HCT116 (cell line): ENCODE measurements around the gene CASK. TPM values are rescaled to one million over a fixed set of nuclear protein-coding genes. Genes with fewer than 3 reads are reported as not detected.

ENCODE experiments used
- ATAC-seq: fragments of 200-7000 bp; cut with Tn5 transposase; 2 replicates; pipeline ENCODE4 v1.9.1; 2020; ENCODE audit warnings: mild to moderate bottlenecking, moderate library complexity
- BruUV-seq: library from RNA; stranded (reverse); fragments of 400-500 nt; replicated peaks from 2 replicates; lab custom pipeline; 2021; lab: Mats Ljungman, UMichigan
- CTCF ChIA-PET: fragments of 300-600 bp; sonication (Branson Sonifier 250); formaldehyde crosslinking; loops from one replicate; lab custom pipeline; 2021; ENCODE audit warnings: antibody characterized with exemption; lab: Charles Lee
- POLR2A ChIA-PET: fragments of 300-600, 350-600 bp; sonication (Branson Sonifier 250); formaldehyde crosslinking; loops from one replicate; lab custom pipeline; 2021; ENCODE audit warnings: antibody characterized with exemption; lab: Charles Lee
- RAD21 ChIA-PET, 2 experiments: fragments of 300-600 bp; sonication (Branson Sonifier 250); formaldehyde crosslinking; loops; one replicate each; lab custom pipeline; 2023; ENCODE audit warnings: low total read pairs in 2 of 2; ENCODE audit not compliant: uncharacterized antibody in 2 of 2, unreplicated experiment in 2 of 2, low non-redundant PET in 1 of 2; lab: Charles Lee
- DNase-seq: peaks from one replicate; pipeline ENCODE4 v3.0.0-alpha.2; 2010; ENCODE audit warnings: low read depth, low spot score
- H2AFZ ChIP-seq: fragments of 200-600 bp; shearing (Covaris generic), sonication (generic); 2 replicates; pipeline ENCODE4 v1.6.1; 2017; ENCODE audit warnings: low read depth, mixed run types, mixed read lengths, antibody characterized with exemption, low read length; ENCODE audit not compliant: poor library complexity, severe bottlenecking
- H3K27ac ChIP-seq: 2 replicates; pipeline ENCODE4 v1.5.1; 2012; ENCODE audit warnings: low read depth, low read length
- H3K27me3 ChIP-seq: fragments of 200-600 bp; sonication (generic); 2 replicates; pipeline ENCODE4 v1.6.1; 2016; ENCODE audit warnings: mixed run types, low read length, mixed read lengths; ENCODE audit not compliant: insufficient read depth
- H3K36me3 ChIP-seq, 2 experiments: fragments of 200-500 bp in 1 of 2; fragments of 200-600 bp in 1 of 2; sonication (Bioruptor generic) in 1 of 2; sonication (generic) in 1 of 2; 2 replicates each; pipeline versions ENCODE4 v1.5.1 to v1.6.1; 2014 to 2016; ENCODE audit warnings: low read length in 2 of 2, inconsistent platforms in 1 of 2, mixed read lengths in 1 of 2, mixed run types in 1 of 2; ENCODE audit not compliant: insufficient read depth in 2 of 2, control insufficient read depth in 1 of 2
- H3K4me1 ChIP-seq, 2 experiments: fragments of 200-600 bp in 1 of 2; sonication (generic) in 1 of 2; 2 replicates each; pipeline versions ENCODE4 v1.5.1 to v1.6.1; 2012 to 2017; ENCODE audit warnings: low read length in 2 of 2, inconsistent platforms in 1 of 2, mild to moderate bottlenecking in 1 of 2, mixed read lengths in 1 of 2, mixed run types in 1 of 2, moderate library complexity in 1 of 2; ENCODE audit not compliant: insufficient read depth in 2 of 2, control insufficient read depth in 1 of 2
- H3K4me2 ChIP-seq: fragments of 200-600 bp; sonication (generic); 2 replicates; pipeline ENCODE4 v1.6.1; 2017; ENCODE audit warnings: mixed run types, low read length, mixed read lengths
- H3K4me3 ChIP-seq, 2 experiments: fragments of 200-600 bp in 1 of 2; sonication (generic) in 1 of 2; replicated peaks in 1 of 2; 2 replicates each; pipeline ENCODE4 v1.5.1; 2011 to 2016; ENCODE audit warnings: low read length in 2 of 2, control low read depth in 1 of 2, low read depth in 1 of 2, mild to moderate bottlenecking in 1 of 2, mixed read lengths in 1 of 2, mixed run types in 1 of 2
- H3K79me2 ChIP-seq: fragments of 200-600 bp; sonication (generic); 2 replicates; pipeline ENCODE4 v1.6.1; 2017; ENCODE audit warnings: mild to moderate bottlenecking, mixed run types, low read length, moderate library complexity, mixed read lengths; ENCODE audit not compliant: insufficient read depth
- H3K9ac ChIP-seq: fragments of 200-600 bp; sonication (generic); 2 replicates; pipeline ENCODE4 v1.6.1; 2016; ENCODE audit warnings: low read length, mixed read lengths
- H3K9me2 ChIP-seq: fragments of 200-600 bp; sonication (generic), shearing (Covaris generic); 2 replicates; pipeline ENCODE4 v1.6.1; 2017; ENCODE audit warnings: mixed run types, mild to moderate bottlenecking, moderate library complexity; ENCODE audit not compliant: insufficient read depth
- H3K9me3 ChIP-seq, 2 experiments: fragments of 200-500 bp in 1 of 2; fragments of 200-600 bp in 1 of 2; sonication (Bioruptor generic) in 1 of 2; sonication (generic) in 1 of 2; 2 replicates each; pipeline ENCODE4 v1.6.1; 2014 to 2017; ENCODE audit warnings: low read length in 2 of 2, mixed read lengths in 2 of 2, inconsistent platforms in 1 of 2, low read depth in 1 of 2, mild to moderate bottlenecking in 1 of 2, mixed run types in 1 of 2, moderate library complexity in 1 of 2; ENCODE audit not compliant: control insufficient read depth in 1 of 2, insufficient read depth in 1 of 2
- H4K20me1 ChIP-seq: fragments of 200-600 bp; sonication (generic), shearing (Covaris generic); 2 replicates; pipeline ENCODE4 v1.6.1; 2017; ENCODE audit warnings: mixed run types, mild to moderate bottlenecking, moderate library complexity; ENCODE audit not compliant: insufficient read depth
- ATF3 ChIP-seq: IDR thresholded peaks from 2 replicates; pipeline ENCODE4 v1.6.1; 2012
- EGR1 ChIP-seq: IDR thresholded peaks from 2 replicates; pipeline ENCODE4 v1.6.1; 2012; ENCODE audit warnings: low read depth
- EZH2 ChIP-seq: fragments of 200-600 bp; sonication (generic); IDR thresholded peaks from 2 replicates; pipeline ENCODE4 v1.6.1; 2017; ENCODE audit warnings: antibody characterized with exemption, mixed run types
- FOSL1 ChIP-seq: IDR thresholded peaks from 2 replicates; pipeline ENCODE4 v1.6.1; 2012; ENCODE audit warnings: low read depth
- JUND ChIP-seq: IDR thresholded peaks from 2 replicates; pipeline ENCODE4 v1.6.1; 2012
- MAX ChIP-seq: IDR thresholded peaks from 2 replicates; pipeline ENCODE4 v1.6.1; 2012
- POLR2A ChIP-seq: IDR thresholded peaks from 2 replicates; pipeline ENCODE4 v1.7.0; 2011; ENCODE audit warnings: borderline replicate concordance; ENCODE audit not compliant: insufficient read depth, insufficient read length; ENCODE audit errors: extremely low read depth
- SP1 ChIP-seq: IDR thresholded peaks from 2 replicates; pipeline ENCODE4 v1.6.1; 2012; ENCODE audit warnings: low read depth
- SRF ChIP-seq: IDR thresholded peaks from 2 replicates; pipeline ENCODE4 v1.6.1; 2012; ENCODE audit warnings: low read depth
- YY1 ChIP-seq: IDR thresholded peaks from 2 replicates; pipeline ENCODE4 v1.6.1; 2011; ENCODE audit warnings: low read length, low read depth, moderate library complexity, mild to moderate bottlenecking; ENCODE audit not compliant: insufficient replicate concordance; ENCODE audit errors: extremely low read depth
- ZFX ChIP-seq: fragments of 450-650 bp; IDR thresholded peaks from 2 replicates; pipeline ENCODE4 v1.6.1; 2017
- intact Hi-C: fragments of 100-400 bp; cut with micrococcal nuclease; formaldehyde crosslinking; loops from 2 replicates; pipeline ENCODE4 v1.10.0; 2022
- total RNA-seq: library from RNA; stranded (reverse); gene quantifications from one replicate; pipeline ENCODE4 v1.2.1, GENCODE V29; 2021; ENCODE audit not compliant: unreplicated experiment

CASK gene
- total RNA-seq, 1 experiment from 2014 or later: 39.0 TPM

GRCh38 chrX:41588271-41588670, 335.1 kb downstream of the CASK start (continued):
- TF ChIP-seq MAX (no peak), ATF3 (no peak), SP1 (no peak)
- TF ChIP-seq, all 23 proteins: peak for 0

GRCh38 chrX:41580423-41581064, 342.8 kb downstream of the CASK start:
- Histone ChIP-seq H2AFZ (no peak overlapping the region), H3K4me1 (no peaks in the 10 kb centered on the region), H3K27me3 (no peaks in the 10 kb centered on the region)
- no TSS peak for BruUV-seq
- DNase-seq: no peak
- no peak for TF ChIP-seq ZFX
- no peak for TF ChIP-seq FOSL1
- no peak for TF ChIP-seq SRF
- TF ChIP-seq POLR2A: no peak
- no peak for TF ChIP-seq ATF3
- TF ChIP-seq JUND: no peak
- TF ChIP-seq EGR1: no peak
- TF ChIP-seq YY1: no peak
- TF ChIP-seq EZH2: no peak
- TF ChIP-seq, all 23 proteins: peak for 0
- no peaks in the 10 kb centered on the region for H3K9me2 ChIP-seq
- ChIA-PET RAD21 (no interaction called here), POLR2A (no interaction called here), CTCF (no interaction called here)
- H3K36me3 ChIP-seq: no peaks in the 10 kb centered on the region
- H3K9me3 ChIP-seq: no peaks in the 10 kb centered on the region
- no peaks in the 10 kb centered on the region for H4K20me1 ChIP-seq
- H3K79me2 ChIP-seq: no peaks in the 10 kb centered on the region
- H3K27ac ChIP-seq: no peak overlapping the region
- no peak overlapping the region for H3K4me3 ChIP-seq
- ATAC-seq: no peak
- no peak overlapping the region for H3K4me2 ChIP-seq
- intact Hi-C loops: no loop called here
- H3K9ac ChIP-seq: no peak overlapping the region
